ENCODE measurements around the gene STAMBPL1.

STAMBPL1 gene

GRCh38 chr10:88893611-88894010 lies 13.6 kb downstream of the STAMBPL1 start:
- DNase-seq (ENCODE audit: low read depth in 2 of 2): no peak

- DNase-seq (ENCODE audit: low read depth in 2 of 2): no peak
Observed at GRCh38 chr10:88895250-88895649, 15.2 kb downstream of the STAMBPL1 start.

DNA sequence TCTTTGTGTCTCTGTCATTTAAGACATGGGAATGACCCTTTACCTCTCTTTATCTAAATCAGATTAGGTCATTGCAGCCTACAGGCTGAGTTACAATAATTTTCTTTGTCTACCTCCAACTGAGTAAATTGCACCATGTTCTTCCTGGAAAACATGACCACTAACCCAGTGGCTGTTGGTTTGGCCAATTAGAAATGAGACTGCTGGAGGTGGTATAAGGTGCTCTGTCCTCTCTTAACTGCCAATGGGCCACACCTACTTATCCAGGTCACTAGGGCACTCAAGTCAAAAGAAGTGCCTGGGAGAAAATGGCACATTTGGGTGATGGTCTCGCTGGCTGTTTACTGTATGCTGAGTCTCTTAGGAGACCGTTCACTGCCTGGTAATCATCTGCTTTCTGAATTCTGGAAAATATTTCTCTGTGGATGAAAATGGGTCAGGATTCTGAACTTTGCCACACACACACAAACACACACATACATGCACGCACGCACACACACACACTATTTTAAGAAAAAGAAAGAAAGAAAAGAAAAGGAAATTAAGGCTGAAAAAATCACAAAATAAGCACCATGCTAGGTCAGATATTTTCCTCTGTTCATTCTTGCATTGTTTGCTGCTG lies 16.4 kb downstream of the STAMBPL1 start:
- no peak for DNase-seq (ENCODE audit: low read depth in 2 of 2)

- DNase-seq (ENCODE audit: low read depth in 2 of 2): no peak
Observed at GRCh38 chr10:88896994-88897853, 17.2 kb downstream of the STAMBPL1 start.

- no peak for DNase-seq (ENCODE audit: low read depth in 2 of 2)
Observed at GRCh38 chr10:88898727-88899126, 18.7 kb downstream of the STAMBPL1 start.

GRCh38 chr10:88899886-88900285 lies 19.8 kb downstream of the STAMBPL1 start:
- no peak for DNase-seq (ENCODE audit: low read depth in 2 of 2)

GRCh38 chr10:88901206-88901983 lies 21.4 kb downstream of the STAMBPL1 start:
- no peak for DNase-seq (ENCODE audit: low read depth in 2 of 2)

DNA sequence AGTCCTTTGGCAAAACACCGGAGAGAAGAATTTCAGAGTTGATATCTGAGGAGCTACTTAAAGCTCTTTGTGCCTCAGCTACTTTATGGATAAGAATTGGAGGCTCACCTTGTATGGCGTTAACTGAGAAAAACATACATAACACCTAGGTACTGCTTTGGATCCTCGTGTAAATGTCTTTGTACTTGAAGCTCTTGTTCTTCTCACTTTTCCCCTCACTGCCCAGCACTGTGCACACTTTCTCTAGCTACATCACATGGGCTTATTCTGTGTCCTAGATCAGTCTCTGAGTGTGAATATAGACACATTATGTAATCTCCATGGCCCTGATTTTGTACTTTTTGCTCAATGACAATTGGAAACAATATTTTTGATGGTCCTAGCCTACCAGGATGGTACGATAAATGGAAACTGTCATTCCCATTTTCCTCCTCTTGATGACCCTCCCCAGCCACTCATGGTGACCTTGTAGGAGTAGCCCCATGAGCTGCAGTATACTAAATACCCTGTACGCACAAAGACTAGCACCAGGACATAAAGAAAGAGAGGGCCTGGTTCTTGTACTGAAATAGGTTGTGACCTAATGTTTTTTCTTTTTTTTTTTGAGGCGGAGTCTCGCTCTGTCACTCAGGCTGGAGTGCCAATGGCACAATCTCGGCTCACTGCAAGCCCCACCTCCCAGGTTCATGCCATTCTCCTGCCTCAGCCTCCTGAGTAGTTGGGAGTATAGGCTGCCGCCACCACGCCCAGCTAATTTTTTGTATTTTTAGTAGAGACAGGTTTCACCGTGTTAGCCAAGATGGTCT lies 22.1 kb downstream of the STAMBPL1 start:
- DNase-seq (ENCODE audit: low read depth in 2 of 2): no peak

DNA sequence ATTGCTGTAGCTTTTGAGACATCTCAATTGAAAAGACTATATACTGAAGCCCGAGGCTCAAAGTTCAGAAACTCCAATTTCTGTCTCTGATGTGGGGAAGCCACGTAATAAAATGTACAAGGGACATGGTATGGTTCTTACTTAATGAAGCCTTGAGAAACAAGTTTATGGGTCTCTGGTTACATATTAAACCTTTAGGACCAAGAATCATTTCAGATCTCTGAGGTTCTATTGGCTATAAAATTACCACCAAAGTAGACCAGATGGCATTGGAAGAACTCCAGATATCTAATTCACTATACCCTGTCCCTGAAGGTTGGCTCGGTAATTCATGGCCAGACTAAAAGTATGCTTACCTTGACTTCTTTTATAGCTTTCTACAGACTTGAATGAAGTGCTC lies 23.7 kb downstream of the STAMBPL1 start:
- DNase-seq (ENCODE audit: low read depth in 2 of 2): no peak

DNA sequence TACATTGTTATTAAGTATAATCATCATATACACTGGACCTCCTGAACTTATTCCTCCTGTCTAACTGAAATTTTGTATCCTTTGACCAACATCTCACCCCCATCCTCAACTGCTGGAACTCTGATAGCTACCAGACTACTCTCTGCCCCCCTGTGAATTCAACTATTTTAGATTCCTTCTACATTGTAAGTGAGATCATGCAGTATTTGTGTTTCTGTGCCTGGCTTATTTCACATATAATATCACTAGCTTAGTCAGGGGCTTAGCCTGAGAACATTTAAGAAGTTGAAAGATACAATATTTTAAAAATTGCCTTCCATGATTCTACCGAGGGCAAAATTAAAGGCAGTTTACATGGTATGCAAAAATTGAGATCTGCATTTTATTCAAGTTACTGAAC lies 26.9 kb downstream of the STAMBPL1 start:
- DNase-seq (ENCODE audit: low read depth in 2 of 2): no peak

DNA sequence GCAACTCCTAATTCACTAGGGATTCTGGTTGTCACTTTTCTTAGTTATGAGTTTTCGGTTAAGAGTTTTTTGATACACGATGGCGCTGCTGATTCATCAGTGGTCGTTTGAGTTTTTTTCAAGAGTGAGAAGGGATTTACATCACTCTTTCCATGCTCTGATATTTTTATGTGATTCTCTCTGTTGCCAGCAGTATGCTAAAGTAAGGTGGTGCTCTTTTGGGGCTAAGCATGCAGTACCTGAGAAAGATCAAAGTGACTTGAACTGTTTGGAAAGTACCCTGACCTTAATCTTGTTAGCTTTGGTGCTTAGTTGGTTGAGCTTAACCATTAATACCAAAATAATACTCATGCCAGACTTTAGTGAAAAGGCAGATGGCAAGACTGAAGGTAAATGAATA lies 28.1 kb downstream of the STAMBPL1 start:
- DNase-seq (ENCODE audit: low read depth in 2 of 2): no peak

- no peak for DNase-seq (ENCODE audit: low read depth in 2 of 2)
Observed at GRCh38 chr10:88911116-88911515, 31.1 kb downstream of the STAMBPL1 start.

GRCh38 chr10:88911851-88912250 lies 31.8 kb downstream of the STAMBPL1 start:
- no peak for DNase-seq (ENCODE audit: low read depth in 2 of 2)

DNA sequence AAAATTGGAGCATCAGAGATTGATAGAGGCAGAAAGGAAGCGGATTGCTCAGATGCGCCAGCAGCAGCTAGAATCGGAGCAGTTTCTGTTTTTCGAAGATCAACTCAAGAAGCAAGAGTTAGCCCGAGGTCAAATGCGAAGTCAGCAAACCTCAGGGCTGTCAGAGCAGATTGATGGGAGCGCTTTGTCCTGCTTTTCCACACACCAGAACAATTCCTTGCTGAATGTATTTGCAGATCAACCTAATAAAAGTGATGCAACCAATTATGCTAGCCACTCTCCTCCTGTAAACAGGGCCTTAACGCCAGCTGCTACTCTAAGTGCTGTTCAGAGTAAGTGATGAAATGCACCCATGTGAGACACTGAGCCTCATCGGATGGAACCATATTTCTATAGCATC lies 33.1 kb downstream of the STAMBPL1 start:
- DNase-seq (ENCODE audit: low read depth in 2 of 2): no peak

DNA sequence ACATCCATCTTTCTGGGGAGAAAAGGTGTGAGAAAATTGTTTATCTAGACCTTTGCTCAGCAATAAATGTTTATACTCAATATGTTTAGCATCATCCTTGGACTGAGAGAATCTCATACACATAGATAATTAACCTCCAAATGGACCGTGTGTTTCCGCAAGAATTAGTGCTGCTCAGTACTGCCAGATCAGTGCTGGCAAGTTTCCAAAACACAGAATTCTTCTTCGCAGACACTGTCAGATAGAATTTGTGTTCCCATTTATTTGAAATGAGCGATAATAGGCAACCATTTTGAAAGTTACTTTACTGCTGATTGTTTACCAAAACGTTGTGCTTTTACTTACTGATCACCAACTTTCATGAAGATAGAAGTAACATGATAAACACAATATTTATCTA lies 33.7 kb downstream of the STAMBPL1 start:
- DNase-seq (ENCODE audit: low read depth in 2 of 2): no peak

DNA sequence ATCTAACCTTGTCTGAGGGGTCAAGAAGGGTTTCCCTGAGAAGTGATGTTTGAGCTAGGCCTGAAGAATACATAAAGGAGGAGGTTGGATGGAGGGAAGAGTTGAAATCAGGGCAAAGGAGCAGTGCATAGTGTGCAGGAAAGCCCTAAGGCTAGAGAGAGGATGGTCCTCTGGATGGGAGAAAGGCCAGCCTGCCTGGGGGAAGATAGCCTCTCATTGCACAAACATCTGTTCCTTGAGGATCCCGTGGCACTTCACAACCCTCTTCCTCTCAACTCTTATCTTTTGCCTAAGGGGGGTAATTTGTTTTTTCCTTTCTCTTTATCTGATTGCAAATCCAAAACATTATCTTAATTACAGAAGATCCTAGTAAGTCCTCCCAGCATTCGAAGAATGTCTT lies 35.7 kb downstream of the STAMBPL1 start:
- no peak for DNase-seq (ENCODE audit: low read depth in 2 of 2)

GRCh38 chr10:88916231-88916630 lies 36.2 kb downstream of the STAMBPL1 start:
- no peak for DNase-seq (ENCODE audit: low read depth in 2 of 2)

DNA sequence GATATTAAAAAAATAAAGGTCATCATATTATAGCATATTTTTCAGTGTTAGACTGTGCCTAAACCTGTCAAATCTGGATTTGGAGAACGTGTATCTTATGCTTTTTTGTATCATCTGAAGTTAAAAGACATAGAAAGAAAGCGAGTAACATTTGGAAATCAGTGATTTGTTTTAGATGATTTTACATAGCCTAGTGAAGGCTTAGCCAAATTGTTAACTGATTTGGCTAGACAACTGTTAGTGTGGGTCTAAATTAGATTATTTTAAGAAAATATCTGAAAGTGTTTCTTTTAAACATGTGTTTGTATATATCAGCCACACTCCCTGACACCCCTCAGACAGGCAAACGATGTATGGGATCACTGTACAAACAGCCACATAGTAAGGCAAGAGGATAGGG lies 36.9 kb downstream of the STAMBPL1 start:
- no peak for DNase-seq (ENCODE audit: low read depth in 2 of 2)

DNA sequence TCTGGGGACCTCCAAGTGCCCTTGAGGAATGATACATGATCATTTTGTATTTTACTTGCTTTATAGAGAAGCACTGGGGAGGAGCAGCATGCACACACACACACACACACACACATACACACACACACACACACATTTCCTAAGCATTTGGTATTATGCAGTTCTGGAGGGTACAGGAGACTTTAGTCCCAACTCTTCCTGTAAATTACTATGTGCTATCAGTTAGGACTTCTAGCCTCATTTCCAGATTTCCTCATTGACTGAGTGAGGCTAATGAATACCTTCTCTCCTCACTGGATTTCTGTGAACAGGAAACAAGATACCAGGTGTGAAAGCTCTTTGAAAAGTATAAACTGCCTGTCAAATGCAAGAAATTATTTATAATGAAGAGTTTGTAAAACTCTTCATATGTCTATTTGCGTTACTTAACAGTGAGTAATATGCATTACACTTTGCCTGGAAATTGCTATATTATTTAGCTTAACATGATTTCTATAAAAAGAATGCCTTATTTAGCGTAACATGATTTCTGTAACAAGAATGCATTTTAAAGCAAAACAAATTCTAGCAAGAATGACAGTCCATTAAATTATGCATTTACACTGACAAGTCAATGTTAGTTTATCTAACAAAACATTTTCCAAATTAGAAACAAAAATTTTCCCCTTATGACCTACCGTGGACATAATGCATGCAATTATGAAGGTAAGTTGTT lies 38.3 kb downstream of the STAMBPL1 start:
- DNase-seq (ENCODE audit: low read depth in 2 of 2): no peak

DNA sequence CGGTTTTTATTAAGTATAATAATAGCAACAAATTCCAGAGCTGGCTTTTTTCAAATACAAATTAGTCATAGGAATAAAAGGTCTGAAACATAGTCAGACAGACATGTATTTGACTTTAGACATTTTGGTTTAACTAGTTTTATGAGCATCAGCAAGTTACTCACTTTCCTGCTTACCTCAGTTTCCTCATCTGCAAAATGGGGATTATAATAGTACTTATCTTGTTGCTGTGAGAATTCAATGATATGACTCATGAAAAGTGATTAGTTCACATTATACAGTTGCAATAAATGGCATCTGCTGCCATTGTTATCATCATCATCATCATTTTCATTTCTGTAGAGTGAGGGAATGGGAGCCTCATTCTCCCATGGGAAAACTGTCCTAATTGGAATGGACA lies 39.0 kb downstream of the STAMBPL1 start:
- DNase-seq (ENCODE audit: low read depth in 2 of 2): no peak

DNA sequence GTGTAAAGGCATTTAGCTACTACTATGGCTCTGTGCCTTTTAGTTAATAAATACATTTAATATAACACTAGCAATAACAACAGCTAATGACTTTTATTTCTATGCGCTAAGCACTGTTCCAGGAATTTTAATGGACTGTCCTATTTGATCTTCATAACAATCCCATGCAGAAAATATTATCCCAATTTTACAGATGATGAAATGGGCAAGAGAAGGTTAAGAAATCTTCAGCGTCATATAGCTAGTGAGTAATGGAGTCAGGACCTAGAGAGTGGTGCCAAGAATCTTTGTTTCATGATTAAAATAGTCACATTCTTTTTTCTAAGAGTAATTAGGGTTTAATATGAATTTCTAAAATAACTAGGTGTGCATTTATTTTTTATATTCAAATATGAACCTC lies 40.2 kb downstream of the STAMBPL1 start:
- no peak for DNase-seq (ENCODE audit: low read depth in 2 of 2)

Data from stimulated activated CD4-positive, alpha-beta T cell treated with anti-CD3 and anti-CD28 coated beads, Interleukin-12 subunit alpha, Interleukin-12 subunit beta, amount 100 ng/mL, for 24 hours (primary cell).